Measurements from ENCODE around the gene LMAN2.

Gene LMAN2

GRCh38 chr5:177366528-177367322 is 15.3 kb upstream of the LMAN2 start:
- no peak for DNase-seq (ENCODE audit: low spot score)
- no peak for TF ChIP-seq CTCF (IDR thresholded peaks at IDR 0.05; ENCODE audit: extremely low read depth, missing control alignments)

- DNase-seq (ENCODE audit: low spot score), result no peak
- no peak for TF ChIP-seq CTCF (IDR thresholded peaks at IDR 0.05; ENCODE audit: extremely low read depth, missing control alignments)
Measured at GRCh38 chr5:177365845-177366527, 14.5 kb upstream of the LMAN2 start.

- TF ChIP-seq CTCF (IDR thresholded peaks at IDR 0.05; ENCODE audit: extremely low read depth, missing control alignments), result no peak
- DNase-seq (ENCODE audit: low spot score), result peak; percentile 80
Measured at GRCh38 chr5:177364159-177364962, 12.9 kb upstream of the LMAN2 start.

- TF ChIP-seq CTCF (IDR thresholded peaks at IDR 0.05; ENCODE audit: extremely low read depth, missing control alignments), result no peak
- DNase-seq (ENCODE audit: low spot score), result no peak
Measured at GRCh38 chr5:177363565-177363964, 12.1 kb upstream of the LMAN2 start.

GRCh38 chr5:177362610-177363507 is 11.4 kb upstream of the LMAN2 start:
- TF ChIP-seq CTCF (IDR thresholded peaks at IDR 0.05; ENCODE audit: extremely low read depth, missing control alignments), result no peak
- DNase-seq (ENCODE audit: low spot score), result peak; percentile 90

GRCh38 chr5:177362292-177362609 is 10.8 kb upstream of the LMAN2 start:
- no peak for TF ChIP-seq CTCF (IDR thresholded peaks at IDR 0.05; ENCODE audit: extremely low read depth, missing control alignments)
- no peak for DNase-seq (ENCODE audit: low spot score)
